ENCODE data around the gene ASL.
"Not testable (repeated sequence)": the region's sequence is repeated elsewhere in the genome, so short reads cannot be mapped to it uniquely, and the experiment has no call there.

Gene ASL

DNA sequence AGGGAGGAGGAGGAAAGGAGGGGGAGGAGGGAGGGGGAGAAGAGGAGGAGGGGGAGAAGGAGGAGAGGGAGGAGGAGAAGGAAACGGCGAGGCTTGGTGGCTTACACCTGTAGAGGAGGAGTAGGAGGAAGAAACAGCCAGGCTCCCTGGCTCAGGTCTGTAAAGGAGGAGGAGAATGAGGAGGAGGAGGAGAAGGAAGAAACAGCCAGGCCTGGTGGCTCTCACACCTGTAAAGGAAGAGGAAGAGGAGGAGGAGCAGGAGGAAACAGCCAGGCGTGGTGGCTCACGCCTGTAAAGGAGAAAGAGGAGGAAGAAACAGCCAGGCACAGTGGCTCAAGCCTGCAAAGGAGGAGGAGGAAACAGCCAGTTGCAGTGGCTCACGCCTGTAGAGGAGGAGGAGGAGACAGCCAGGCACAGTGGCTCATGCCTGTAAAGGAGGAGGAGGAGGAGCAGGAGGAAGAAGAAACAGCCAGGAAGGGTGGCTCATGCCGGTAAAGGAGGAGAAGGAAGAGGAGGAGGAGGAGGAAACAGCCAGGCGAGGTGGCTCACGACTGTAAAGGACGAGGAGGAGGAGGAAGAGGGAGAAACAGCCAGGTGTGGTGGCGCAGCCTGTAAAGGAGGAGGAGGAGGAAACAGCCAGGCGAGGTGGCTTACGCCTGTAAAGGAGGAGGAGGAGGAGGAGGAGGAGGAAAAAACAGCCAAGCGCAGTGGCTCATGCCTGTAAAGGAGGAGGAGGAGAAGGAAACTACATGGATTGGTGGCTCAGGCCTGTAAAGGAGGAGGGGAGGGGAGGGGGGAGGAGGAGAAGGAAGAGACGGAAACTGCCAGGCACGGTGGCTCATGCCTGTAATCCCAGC is 24.2 kb downstream of the ASL start:
- FAIRE-seq: no peak
- TF ChIP-seq, protein P1, sequence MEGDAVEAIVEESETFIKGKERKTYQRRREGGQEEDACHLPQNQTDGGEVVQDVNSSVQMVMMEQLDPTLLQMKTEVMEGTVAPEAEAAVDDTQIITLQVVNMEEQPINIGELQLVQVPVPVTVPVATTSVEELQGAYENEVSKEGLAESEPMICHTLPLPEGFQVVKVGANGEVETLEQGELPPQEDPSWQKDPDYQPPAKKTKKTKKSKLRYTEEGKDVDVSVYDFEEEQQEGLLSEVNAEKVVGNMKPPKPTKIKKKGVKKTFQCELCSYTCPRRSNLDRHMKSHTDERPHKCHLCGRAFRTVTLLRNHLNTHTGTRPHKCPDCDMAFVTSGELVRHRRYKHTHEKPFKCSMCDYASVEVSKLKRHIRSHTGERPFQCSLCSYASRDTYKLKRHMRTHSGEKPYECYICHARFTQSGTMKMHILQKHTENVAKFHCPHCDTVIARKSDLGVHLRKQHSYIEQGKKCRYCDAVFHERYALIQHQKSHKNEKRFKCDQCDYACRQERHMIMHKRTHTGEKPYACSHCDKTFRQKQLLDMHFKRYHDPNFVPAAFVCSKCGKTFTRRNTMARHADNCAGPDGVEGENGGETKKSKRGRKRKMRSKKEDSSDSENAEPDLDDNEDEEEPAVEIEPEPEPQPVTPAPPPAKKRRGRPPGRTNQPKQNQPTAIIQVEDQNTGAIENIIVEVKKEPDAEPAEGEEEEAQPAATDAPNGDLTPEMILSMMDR (IDR thresholded peaks at IDR 0.05; ENCODE audit: insufficient read depth, missing control alignments): no peak
- DNase-seq (ENCODE audit: insufficient read length, low spot score): no peak

DNA sequence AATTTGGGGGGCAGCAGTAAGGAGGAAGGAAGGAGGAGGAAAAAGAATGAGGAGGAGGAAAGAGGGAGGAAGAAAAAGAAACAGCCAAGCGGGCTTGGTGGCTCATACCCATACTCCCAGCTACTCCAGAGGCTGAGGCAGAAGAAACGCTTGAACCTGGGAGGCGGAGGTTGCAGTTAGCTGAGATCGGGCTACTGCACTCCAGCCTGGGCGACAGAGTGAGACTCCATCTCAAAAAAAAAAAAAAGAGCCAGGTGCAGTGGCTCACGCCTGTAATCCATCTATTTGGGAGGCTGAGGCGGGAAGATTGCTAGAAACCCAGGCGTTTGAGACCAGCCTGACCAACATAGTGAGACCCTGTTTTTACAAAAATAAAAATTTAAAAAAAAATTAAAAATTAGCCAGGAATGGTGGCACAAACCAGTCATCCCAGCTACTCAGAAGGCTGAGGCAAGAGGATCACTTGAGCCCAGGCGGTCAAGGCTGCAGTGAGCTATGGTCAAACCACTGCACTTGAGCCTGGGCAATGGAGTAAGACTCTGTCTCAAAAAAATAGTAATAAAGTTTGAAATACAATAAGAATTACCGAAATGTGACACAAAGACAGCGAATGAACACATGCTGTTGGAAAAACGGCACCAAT is 24.9 kb downstream of the ASL start:
- FAIRE-seq (no peak), DNase-seq (ENCODE audit: insufficient read length, low spot score) (no peak)
- TF ChIP-seq, protein P1 (IDR thresholded peaks at IDR 0.05; ENCODE audit: insufficient read depth, missing control alignments): no peak

DNA sequence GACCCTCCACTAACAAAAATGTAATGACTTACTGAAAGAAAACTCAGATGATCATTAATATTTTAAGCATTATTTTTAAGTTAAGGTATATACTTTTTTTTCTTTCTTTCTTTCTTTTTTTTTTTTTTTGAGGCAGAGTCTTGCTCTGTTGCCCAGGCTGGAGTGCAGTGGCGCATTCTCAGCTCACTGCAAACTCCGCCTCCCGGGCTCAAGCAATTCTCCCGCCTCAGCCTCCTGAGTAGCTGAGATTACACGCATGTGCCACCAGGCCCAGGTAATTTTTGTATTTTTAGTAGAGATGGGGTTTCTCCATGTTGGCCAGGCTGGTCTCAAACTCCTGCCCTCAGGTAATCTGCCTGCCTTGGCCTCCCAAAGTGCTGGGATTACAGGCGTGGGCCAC is 26.5 kb downstream of the ASL start:
- DNase-seq (ENCODE audit: insufficient read length, low spot score); FAIRE-seq: not testable (repeated sequence)

DNA sequence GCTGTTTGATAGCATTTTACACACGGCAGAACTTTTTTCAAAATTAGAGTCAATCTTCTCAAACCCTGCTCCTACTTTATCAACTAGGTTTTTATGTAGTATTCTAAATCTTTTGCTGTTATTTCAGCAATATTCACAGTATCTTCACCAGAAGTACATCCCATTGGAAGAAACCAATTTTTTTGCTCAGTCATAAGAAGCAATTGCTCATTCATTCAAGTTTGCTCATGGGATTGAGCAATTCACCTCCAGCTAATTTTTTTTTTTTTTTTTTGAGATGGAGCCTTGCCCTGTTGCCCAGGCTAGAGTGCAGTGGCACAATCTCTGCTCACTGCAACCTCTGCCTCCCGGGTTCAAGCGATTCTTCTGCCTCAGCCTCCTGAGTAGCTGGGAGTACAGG is 28.4 kb downstream of the ASL start:
- DNase-seq (ENCODE audit: insufficient read length, low spot score); FAIRE-seq: not testable (repeated sequence)

DNA sequence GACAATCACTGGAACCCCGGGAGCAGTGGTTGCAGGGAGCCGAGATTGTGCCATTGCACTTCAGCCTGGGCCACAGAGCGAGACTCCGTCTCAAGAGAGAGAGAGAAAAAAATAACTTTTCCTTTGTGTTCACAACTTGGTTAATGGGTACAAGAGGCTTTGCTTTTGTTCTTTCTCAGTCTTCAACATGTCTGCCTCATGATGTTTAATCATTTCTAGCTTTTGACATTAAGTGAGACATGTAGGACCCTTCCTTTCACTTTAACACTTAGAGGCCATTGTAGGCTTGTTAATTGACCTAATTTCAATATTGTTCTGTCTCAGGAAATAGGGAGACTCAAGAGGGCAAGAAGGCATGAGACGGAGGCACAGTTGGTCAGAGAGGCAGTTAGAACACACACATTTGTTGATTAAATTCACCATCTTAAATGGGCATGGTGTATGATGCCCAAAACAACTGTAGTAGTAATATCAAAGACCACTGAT is 29.7 kb downstream of the ASL start:
- TF ChIP-seq, protein P1 (IDR thresholded peaks at IDR 0.05; ENCODE audit: insufficient read depth, missing control alignments): no peak
- FAIRE-seq: no peak
- DNase-seq (ENCODE audit: insufficient read length, low spot score): no peak

DNA sequence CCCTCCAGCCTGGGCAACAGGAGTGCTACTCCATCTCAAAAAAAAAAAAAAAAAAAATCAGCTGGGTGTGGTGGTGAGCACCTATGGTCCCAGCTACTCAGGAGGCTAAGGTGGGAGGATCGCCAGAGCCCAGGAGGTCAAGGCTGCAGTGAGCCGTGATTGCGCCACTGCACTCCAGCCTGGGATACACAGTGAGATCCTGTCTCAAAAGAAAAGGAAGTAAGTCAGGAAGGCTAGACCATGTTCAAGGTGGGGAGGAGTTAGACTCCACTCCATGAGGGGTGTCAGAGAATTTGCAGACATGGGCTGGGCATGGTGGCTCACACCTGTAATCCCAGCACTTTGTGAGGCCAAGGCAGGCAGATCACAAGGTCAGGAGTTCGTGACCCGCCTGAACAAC is 32.8 kb downstream of the ASL start:
- FAIRE-seq; DNase-seq (ENCODE audit: insufficient read length, low spot score): not testable (repeated sequence)

DNA sequence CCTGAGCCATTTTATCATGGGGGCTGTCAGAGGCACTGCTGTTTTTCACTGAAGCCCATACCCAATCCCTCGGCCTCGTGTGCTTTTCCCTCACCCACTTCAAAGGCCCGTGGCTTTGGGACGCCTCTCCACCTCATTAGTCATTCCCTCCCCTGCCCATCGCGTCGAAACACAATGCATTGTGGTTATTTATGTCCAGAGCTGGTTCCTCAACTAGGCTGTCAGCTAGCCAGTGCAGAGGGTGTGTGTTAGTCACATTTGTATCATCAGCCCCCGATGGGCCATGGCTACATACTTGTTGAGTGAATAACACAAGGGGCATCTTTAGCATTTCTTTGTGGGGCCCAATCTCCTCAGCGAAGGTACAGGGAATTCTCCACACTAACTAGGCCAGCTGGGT is 35.2 kb downstream of the ASL start:
- TF ChIP-seq, protein P1 (IDR thresholded peaks at IDR 0.05; ENCODE audit: insufficient read depth, missing control alignments): no peak
- no peak for DNase-seq (ENCODE audit: insufficient read length, low spot score)
- no peak for FAIRE-seq

DNA sequence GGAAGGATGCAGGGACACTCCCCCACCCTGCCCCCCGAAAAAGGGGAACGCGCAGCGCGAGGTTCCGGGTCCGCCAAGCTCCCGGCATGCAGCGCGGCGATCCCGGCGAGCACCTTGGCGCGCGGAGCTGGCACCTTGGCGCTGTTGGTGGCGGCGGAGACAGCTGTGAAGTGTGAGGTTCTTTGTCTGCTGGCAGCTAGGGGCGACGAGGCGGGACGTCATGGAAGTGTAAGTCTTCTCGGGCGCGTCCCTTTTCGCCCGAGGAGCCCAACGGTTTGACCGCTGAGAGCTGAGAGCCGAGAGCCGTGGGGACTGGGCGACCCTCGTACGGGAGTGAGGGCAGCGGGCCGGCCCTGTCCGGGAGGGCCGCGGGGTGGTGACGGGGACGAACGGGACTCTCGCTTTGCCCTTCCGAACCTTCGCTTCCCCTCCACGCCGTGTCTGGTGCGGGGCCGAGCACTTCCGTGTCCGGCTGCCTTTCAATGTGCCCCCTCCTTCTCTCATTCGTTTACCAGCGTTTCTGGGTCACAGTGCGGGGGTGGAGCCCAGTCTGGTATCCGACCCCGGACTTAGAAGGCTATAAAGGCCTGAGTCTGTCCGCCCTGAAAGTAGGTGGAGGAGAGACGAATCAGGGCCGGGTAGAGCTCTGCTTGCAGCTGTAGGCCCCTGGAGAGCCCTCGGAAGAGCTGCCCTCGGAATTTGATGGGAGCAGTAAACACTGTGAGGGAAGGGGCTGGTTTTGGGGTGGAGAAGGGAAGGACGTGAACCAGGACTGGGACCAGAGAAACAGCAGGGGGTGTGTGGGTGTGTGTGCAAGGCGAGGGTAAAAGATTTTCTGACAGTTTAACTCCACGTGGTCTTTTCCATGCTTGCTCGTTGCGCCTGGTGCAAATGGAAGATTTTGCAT is 39.4 kb downstream of the ASL start, which contains the start of gene CRCP:
TSS of gene CRCP (plus strand) at position 105 of the 907 bp plus-strand sequence. CDS start at position 221, 116 bp downstream.
- FAIRE-seq (no peak), DNase-seq (ENCODE audit: insufficient read length, low spot score) (peak; percentile 78)
- TF ChIP-seq, protein P1 (IDR thresholded peaks at IDR 0.05; ENCODE audit: insufficient read depth, missing control alignments): no peak

DNA sequence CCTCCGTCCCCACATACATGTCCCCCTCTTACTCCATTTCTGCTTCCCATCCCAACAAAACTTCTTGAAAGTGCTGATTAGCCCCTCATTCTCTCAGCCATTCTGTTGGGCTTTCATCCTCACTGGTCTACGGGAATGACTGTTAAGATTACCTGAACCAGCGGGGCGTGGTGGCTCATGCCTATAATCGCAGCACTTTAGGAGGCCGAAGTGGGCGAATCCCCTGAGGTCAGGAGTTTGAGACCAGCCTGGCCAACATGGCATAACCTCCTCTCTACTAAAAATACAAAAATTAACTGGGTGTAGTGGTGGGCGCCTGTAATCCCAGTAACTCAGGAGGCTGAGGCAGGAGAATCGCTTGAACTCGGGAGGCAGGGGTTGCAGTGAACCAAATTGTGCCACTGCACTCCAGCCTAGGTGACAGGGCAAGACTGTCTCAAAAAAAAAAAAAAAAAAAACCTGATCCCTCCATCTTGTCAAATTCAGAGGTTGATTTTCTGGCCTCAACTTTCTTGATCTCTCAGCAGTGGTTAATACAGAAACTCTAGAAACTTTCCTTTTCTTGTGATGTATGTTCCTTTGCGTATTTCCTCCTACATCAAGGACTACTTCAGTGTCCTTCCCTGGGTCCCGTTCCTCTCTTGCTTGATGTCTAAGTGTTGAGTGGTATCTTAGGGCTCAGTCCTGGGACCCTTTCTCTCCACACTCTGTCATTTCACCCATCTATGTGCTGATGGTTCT is 41.2 kb downstream of the ASL start:
- FAIRE-seq; DNase-seq (ENCODE audit: insufficient read length, low spot score): not testable (repeated sequence)

All from D721Med (cell line).